HEK293 (cell line): ENCODE data around the gene CLIC4.
"Not testable (repeated sequence)": the region's sequence is repeated elsewhere in the genome, so short reads cannot be mapped to it uniquely, and the experiment has no call there.

Experiments
- CTCF ChIA-PET: fragments of 350-600 bp; formaldehyde crosslinking; extraction: SDS; loops from one replicate; lab custom pipeline; 2021; ENCODE audit warnings: antibody characterized with exemption; lab: Yijun Ruan, JAX
- POLR2A ChIA-PET: fragments of 300-600 bp; formaldehyde crosslinking; extraction: SDS; loops from one replicate; lab custom pipeline; 2020; ENCODE audit warnings: antibody characterized with exemption, inconsistent platforms; lab: Yijun Ruan, JAX
- H3K27ac ChIP-seq: fragments of 200-500 bp; sonication (Bioruptor generic); 2 replicates; pipeline ENCODE4 v1.5.1; 2014; ENCODE audit warnings: low read depth, low read length, control low read depth, inconsistent platforms; ENCODE audit errors: extremely low read depth
- H3K36me3 ChIP-seq, 2 experiments: fragments of 200-500 bp in 1 of 2; sonication (Bioruptor generic) in 1 of 2; 1 replicate in 1 of 2; 2 replicates in 1 of 2; pipeline ENCODE4 v1.5.1; 2014 to 2017; ENCODE audit warnings: inconsistent platforms in 2 of 2, low read length in 2 of 2; ENCODE audit not compliant: control insufficient read depth in 2 of 2, insufficient read depth in 1 of 2
- H3K4me1 ChIP-seq: fragments of 200-500 bp; sonication (Bioruptor generic); 2 replicates; pipeline ENCODE4 v1.5.1; 2014; ENCODE audit warnings: mild to moderate bottlenecking, low read length, inconsistent platforms; ENCODE audit not compliant: control insufficient read depth, insufficient read depth
- H3K4me3 ChIP-seq: 2 replicates; pipeline ENCODE4 v1.5.1; 2011; ENCODE audit warnings: low read depth, mild to moderate bottlenecking, control low read depth, low read length, moderate library complexity
- H3K9me3 ChIP-seq: fragments of 200-500 bp; sonication (Bioruptor generic); 2 replicates; pipeline ENCODE4 v1.5.1; 2014; ENCODE audit warnings: low read depth, low read length, inconsistent platforms; ENCODE audit not compliant: control insufficient read depth, insufficient read depth
- KLF1 ChIP-seq: fragments of 450-650 bp; formaldehyde crosslinking; IDR thresholded peaks from 2 replicates; pipeline ENCODE4 v1.5.1; 2016; ENCODE audit warnings: missing biosample characterization, missing genetic modification characterization
- REPIN1 ChIP-seq: fragments of 450-650 bp; formaldehyde crosslinking; IDR thresholded peaks from 2 replicates; pipeline ENCODE4 v1.5.1; 2017; ENCODE audit warnings: missing biosample characterization, missing genetic modification characterization, low read depth
- ZFHX2 ChIP-seq: fragments of 450-650 bp; formaldehyde crosslinking; conservative IDR thresholded peaks from 2 replicates; pipeline ENCODE4 v1.5.1; 2016; ENCODE audit warnings: missing biosample characterization, missing genetic modification characterization
- ZFP69B ChIP-seq: fragments of 450-650 bp; formaldehyde crosslinking; IDR thresholded peaks from 2 replicates; pipeline ENCODE4 v1.5.1; 2016; ENCODE audit warnings: missing biosample characterization, missing genetic modification characterization
- ZNF211 ChIP-seq: fragments of 450-650 bp; formaldehyde crosslinking; IDR thresholded peaks from 2 replicates; pipeline ENCODE4 v1.5.1; 2016; ENCODE audit warnings: low read depth, missing biosample characterization, missing genetic modification characterization
- ZNF335 ChIP-seq: fragments of 450-650 bp; formaldehyde crosslinking; conservative IDR thresholded peaks from 2 replicates; pipeline ENCODE4 v1.5.1; 2016; ENCODE audit warnings: missing biosample characterization, missing genetic modification characterization
- ZNF341 ChIP-seq: fragments of 450-650 bp; formaldehyde crosslinking; IDR thresholded peaks from 2 replicates; pipeline ENCODE4; 2016; ENCODE audit warnings: low read depth, missing biosample characterization, missing genetic modification characterization
- ZNF37A ChIP-seq: fragments of 450-650 bp; IDR thresholded peaks from 2 replicates; pipeline ENCODE4 v1.5.1; 2018; ENCODE audit warnings: missing biosample characterization, missing genetic modification characterization
- ZNF571 ChIP-seq: fragments of 450-650 bp; formaldehyde crosslinking; IDR thresholded peaks from 2 replicates; pipeline ENCODE4 v1.5.0; 2017; ENCODE audit warnings: missing biosample characterization, missing genetic modification characterization
- ZNF660 ChIP-seq: fragments of 450-650 bp; IDR thresholded peaks from 2 replicates; pipeline ENCODE4 v1.5.1; 2018; ENCODE audit warnings: missing biosample characterization, mild to moderate bottlenecking, missing genetic modification characterization
- ZNF701 ChIP-seq: fragments of 450-650 bp; formaldehyde crosslinking; IDR thresholded peaks from 2 replicates; pipeline ENCODE4 v1.5.1; 2016; ENCODE audit warnings: missing biosample characterization, missing genetic modification characterization
- ZNF777 ChIP-seq: fragments of 450-650 bp; formaldehyde crosslinking; IDR thresholded peaks from 2 replicates; pipeline ENCODE4 v1.5.1; 2017; ENCODE audit warnings: missing biosample characterization, missing genetic modification characterization, borderline replicate concordance
- ZSCAN30 ChIP-seq: fragments of 450-650 bp; IDR thresholded peaks from 2 replicates; pipeline ENCODE4 v1.5.1; 2018; ENCODE audit warnings: missing biosample characterization, mild to moderate bottlenecking, missing genetic modification characterization, moderate library complexity
- TF ChIP-seq, protein P1 (sequence below): fragments of 450-650 bp; formaldehyde crosslinking; IDR thresholded peaks from 2 replicates; pipeline ENCODE4 v1.5.1; 2016; ENCODE audit warnings: missing biosample characterization, missing genetic modification characterization, borderline replicate concordance
- TF ChIP-seq, protein P2 (sequence below): fragments of 450-650 bp; formaldehyde crosslinking; conservative IDR thresholded peaks from 2 replicates; pipeline ENCODE4 v1.5.1; 2016; ENCODE audit warnings: low read depth, missing biosample characterization, missing genetic modification characterization
- TF ChIP-seq, protein P3 (sequence below): fragments of 450-650 bp; formaldehyde crosslinking; IDR thresholded peaks from 2 replicates; pipeline ENCODE4 v1.5.1; 2016; ENCODE audit warnings: missing biosample characterization, missing genetic modification characterization

The CLIC4 gene

DNA sequence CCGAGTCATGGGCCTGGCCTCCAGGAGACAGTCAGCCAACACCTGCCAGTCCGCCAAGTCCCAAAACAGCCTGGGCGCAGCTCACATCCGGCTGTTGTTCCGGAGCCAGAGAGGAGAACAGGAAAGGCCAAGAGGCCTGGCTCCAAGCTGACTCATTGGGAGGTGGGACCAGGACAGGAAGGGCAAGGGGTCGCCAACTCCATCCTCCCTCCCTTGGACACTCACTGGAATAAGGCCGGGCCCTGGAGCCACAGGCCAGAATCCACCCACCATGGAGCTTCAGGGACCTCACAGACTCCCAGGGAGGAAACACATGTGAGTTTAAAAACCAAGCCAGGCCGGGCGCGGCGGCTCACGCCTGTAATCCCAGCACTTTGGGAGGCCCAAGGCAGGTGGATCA is 25.1 kb upstream of the CLIC4 start:
- Histone ChIP-seq H3K27ac (no peak overlapping the region), H3K4me3 (no peak overlapping the region), H3K9me3 (no peaks in the 10 kb centered on the region), H3K4me1 (peaks cover 4% of the 10 kb centered on the region), H3K36me3 (no peaks in the 10 kb centered on the region)
- ChIA-PET POLR2A (interaction anchor here (0.5 kb wide), 1 partner anchor 16 kb away, joined by 5 read pairs; no protein-coding TSS in a partner anchor), CTCF (no interaction called here)
- TF ChIP-seq, protein P1, sequence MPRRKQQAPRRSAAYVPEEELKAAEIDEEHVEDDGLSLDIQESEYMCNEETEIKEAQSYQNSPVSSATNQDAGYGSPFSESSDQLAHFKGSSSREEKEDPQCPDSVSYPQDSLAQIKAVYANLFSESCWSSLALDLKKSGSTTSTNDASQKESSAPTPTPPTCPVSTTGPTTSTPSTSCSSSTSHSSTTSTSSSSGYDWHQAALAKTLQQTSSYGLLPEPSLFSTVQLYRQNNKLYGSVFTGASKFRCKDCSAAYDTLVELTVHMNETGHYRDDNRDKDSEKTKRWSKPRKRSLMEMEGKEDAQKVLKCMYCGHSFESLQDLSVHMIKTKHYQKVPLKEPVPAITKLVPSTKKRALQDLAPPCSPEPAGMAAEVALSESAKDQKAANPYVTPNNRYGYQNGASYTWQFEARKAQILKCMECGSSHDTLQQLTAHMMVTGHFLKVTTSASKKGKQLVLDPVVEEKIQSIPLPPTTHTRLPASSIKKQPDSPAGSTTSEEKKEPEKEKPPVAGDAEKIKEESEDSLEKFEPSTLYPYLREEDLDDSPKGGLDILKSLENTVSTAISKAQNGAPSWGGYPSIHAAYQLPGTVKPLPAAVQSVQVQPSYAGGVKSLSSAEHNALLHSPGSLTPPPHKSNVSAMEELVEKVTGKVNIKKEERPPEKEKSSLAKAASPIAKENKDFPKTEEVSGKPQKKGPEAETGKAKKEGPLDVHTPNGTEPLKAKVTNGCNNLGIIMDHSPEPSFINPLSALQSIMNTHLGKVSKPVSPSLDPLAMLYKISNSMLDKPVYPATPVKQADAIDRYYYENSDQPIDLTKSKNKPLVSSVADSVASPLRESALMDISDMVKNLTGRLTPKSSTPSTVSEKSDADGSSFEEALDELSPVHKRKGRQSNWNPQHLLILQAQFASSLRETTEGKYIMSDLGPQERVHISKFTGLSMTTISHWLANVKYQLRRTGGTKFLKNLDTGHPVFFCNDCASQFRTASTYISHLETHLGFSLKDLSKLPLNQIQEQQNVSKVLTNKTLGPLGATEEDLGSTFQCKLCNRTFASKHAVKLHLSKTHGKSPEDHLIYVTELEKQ: no peak
- no peak for TF ChIP-seq ZNF701 (tag by site-specific recombination)

DNA sequence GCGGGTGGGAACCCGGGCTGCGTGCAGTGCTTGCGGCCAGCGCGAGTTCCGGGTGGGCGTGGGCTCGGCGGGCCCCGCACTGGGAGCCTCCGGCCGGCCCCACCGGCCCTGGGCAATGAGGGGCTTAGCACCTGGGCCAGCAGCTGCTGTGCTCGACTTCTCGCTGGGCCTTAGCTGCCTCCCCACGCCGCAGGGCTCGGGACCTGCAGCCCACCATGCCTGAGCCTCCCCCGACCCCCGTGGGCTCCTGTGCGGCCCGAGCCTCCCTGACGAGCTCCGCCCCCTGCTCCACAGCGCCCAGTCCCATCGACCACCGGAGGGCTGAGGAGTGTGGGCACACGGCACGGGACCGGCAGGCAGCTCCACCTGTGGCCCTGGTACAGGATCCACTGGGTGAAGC is 23.7 kb upstream of the CLIC4 start:
- Histone ChIP-seq H3K4me1 (peaks cover 4% of the 10 kb centered on the region), H3K36me3 (no peaks in the 10 kb centered on the region), H3K27ac (no peak overlapping the region), H3K9me3 (no peaks in the 10 kb centered on the region), H3K4me3 (no peak overlapping the region)
- POLR2A ChIA-PET: interaction anchor here (2.5 kb wide), 1 partner anchor 24 kb away, joined by 7 read pairs; the partner anchor contains the start of gene CLIC4
- CTCF ChIA-PET: no interaction called here
- no peak for TF ChIP-seq ZNF660
- TF ChIP-seq ZNF571: no peak
- no peak for TF ChIP-seq ZNF777 (tag by site-specific recombination)
- TF ChIP-seq ZNF211 (tag by site-specific recombination): no peak
- TF ChIP-seq REPIN1 (tag by site-specific recombination): no peak

DNA sequence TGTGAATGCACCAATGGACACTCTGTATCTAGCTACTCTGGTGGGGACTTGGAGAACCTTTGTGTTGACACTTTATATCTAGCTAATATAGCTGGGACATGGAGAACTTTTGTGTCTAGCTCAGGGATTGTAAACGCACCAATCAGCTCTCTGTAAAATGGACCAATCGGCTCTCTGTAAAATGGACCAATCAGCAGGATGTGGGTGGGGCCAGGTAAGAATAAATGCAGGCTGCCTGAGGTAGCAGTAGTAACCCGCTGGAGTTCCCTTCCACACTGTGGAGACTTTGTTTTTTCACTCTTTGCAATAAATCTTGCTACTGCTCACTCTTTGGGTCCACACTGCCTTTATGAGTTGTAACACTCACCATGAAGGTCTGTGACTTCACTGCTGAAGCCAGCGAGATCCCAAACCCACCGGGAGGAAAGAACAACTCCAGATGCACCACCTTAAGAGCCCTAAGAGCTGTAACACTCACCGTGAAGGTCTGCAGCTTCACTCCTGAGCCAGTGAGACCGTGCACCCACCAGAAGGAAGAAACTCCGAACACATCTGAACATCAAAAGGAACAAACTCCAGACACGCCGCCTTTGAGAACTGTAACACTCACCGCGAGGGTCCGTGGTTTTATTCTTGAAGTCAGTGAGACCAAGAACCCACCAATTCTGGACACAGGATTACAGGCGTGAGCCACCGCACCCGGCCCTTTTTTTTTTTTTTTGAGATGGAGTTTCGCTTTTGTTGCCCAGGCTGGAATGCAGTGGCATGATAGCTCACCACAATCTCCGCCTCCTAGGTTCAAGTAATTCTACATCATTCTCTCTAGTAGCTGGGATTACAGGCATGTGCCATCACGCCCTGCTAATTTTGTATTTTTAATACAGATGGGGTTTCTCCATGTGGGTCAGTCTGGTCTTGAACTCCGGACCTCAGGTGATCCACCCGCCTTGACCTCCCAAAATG is 22.9 kb upstream of the CLIC4 start:
- not testable (repeated sequence) for H3K27ac ChIP-seq, H3K4me1 ChIP-seq, H3K9me3 ChIP-seq, H3K36me3 ChIP-seq, H3K4me3 ChIP-seq
- ChIA-PET POLR2A (interaction anchor here (2.5 kb wide), 1 partner anchor 23 kb away, joined by 7 read pairs; the partner anchor contains the start of gene CLIC4), CTCF (interaction anchor here (1.3 kb wide), 1 partner anchor 33 kb away, joined by 3 read pairs; no protein-coding TSS in a partner anchor)

DNA sequence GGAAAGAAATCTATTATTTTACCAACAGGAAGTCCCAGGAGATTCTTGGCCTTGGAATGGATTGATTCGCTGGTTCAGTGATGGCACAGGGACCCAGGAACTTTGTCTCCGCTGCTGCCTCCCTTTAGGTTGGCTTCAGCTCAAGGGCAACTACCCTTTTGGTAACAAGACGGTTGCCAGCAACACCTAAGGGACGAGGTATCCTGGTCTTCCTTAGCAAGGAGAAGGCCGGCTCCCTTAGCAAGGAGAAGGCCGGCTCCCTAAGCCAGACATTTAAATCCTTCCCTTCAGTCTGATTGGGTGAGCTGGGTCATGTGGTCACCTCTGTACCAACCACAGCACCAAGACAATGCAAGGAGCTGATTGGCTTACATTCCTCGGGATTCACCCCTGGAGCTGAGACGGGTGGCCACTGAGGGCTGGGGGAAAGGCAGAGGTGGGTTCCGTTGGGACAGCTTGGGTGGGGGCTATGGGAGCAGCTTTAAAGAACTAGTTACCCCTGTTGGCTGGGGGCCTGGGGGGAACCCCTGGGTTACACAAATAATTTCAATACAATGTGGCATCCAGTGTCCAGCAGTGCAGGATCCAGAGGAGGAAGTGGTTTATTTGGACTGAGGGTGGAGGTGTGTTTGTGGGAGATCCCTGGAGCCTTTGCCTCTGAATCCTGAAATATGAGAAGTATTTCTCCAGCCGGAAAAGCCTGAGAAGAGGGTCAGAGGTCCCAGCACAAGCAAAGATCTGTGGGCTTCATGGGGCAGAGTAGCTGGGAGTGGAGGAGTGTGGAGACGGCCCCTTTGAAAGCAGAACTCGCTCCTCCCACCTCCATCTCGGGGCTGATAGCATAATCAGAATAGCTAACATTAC is 20.7 kb upstream of the CLIC4 start:
- no peaks in the 10 kb centered on the region for H3K36me3 ChIP-seq
- CTCF ChIA-PET: interaction anchor here (0.6 to 1.9 kb wide), 2 partner anchors 36 to 309 kb away, joined by 5 to 8 read pairs; no protein-coding TSS in a partner anchor
- no peaks in the 10 kb centered on the region for H3K9me3 ChIP-seq
- peak overlapping the region; percentile 39; the same call in 1 of the 2 replicates for H3K27ac ChIP-seq
- H3K4me3 ChIP-seq: no peak overlapping the region
- POLR2A ChIA-PET: interaction anchor here (0.6 to 2.6 kb wide), 3 partner anchors 9 to 21 kb away, joined by 5 to 19 read pairs (median 9); partner anchors contain the start of gene CLIC4
- H3K4me1 ChIP-seq: peaks cover 4% of the 10 kb centered on the region
- TF ChIP-seq, protein P2, sequence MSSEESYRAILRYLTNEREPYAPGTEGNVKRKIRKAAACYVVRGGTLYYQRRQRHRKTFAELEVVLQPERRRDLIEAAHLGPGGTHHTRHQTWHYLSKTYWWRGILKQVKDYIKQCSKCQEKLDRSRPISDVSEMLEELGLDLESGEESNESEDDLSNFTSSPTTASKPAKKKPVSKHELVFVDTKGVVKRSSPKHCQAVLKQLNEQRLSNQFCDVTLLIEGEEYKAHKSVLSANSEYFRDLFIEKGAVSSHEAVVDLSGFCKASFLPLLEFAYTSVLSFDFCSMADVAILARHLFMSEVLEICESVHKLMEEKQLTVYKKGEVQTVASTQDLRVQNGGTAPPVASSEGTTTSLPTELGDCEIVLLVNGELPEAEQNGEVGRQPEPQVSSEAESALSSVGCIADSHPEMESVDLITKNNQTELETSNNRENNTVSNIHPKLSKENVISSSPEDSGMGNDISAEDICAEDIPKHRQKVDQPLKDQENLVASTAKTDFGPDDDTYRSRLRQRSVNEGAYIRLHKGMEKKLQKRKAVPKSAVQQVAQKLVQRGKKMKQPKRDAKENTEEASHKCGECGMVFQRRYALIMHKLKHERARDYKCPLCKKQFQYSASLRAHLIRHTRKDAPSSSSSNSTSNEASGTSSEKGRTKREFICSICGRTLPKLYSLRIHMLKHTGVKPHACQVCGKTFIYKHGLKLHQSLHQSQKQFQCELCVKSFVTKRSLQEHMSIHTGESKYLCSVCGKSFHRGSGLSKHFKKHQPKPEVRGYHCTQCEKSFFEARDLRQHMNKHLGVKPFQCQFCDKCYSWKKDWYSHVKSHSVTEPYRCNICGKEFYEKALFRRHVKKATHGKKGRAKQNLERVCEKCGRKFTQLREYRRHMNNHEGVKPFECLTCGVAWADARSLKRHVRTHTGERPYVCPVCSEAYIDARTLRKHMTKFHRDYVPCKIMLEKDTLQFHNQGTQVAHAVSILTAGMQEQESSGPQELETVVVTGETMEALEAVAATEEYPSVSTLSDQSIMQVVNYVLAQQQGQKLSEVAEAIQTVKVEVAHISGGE: no peak
- TF ChIP-seq ZSCAN30 (tag by site-specific recombination) (no peak), ZFHX2 (tag by site-specific recombination) (peak; percentile 63), KLF1 (peak; percentile 86), ZFP69B (tag by site-specific recombination) (no peak), ZNF335 (tag by site-specific recombination) (no peak), ZNF341 (tag by site-specific recombination) (0 out of 2 replicates have a peak, but pooled peaks have one; percentile 23), ZNF37A (no peak)
- TF ChIP-seq, protein P3, sequence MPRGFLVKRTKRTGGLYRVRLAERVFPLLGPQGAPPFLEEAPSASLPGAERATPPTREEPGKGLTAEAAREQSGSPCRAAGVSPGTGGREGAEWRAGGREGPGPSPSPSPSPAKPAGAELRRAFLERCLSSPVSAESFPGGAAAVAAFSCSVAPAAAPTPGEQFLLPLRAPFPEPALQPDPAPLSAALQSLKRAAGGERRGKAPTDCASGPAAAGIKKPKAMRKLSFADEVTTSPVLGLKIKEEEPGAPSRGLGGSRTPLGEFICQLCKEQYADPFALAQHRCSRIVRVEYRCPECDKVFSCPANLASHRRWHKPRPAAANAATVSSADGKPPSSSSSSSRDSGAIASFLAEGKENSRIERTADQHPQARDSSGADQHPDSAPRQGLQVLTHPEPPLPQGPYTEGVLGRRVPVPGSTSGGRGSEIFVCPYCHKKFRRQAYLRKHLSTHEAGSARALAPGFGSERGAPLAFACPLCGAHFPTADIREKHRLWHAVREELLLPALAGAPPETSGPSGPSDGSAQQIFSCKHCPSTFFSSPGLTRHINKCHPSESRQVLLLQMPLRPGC (tag by site-specific recombination): no peak
